GM21367 (cell line): ENCODE data around the gene PTOV1.

ENCODE experiments used
- ATAC-seq: cut with Tn5 transposase; IDR thresholded peaks from one replicate; pipeline ENCODE4 v1.9.1; 2021; ENCODE audit not compliant: unreplicated experiment

PTOV1 gene

DNA sequence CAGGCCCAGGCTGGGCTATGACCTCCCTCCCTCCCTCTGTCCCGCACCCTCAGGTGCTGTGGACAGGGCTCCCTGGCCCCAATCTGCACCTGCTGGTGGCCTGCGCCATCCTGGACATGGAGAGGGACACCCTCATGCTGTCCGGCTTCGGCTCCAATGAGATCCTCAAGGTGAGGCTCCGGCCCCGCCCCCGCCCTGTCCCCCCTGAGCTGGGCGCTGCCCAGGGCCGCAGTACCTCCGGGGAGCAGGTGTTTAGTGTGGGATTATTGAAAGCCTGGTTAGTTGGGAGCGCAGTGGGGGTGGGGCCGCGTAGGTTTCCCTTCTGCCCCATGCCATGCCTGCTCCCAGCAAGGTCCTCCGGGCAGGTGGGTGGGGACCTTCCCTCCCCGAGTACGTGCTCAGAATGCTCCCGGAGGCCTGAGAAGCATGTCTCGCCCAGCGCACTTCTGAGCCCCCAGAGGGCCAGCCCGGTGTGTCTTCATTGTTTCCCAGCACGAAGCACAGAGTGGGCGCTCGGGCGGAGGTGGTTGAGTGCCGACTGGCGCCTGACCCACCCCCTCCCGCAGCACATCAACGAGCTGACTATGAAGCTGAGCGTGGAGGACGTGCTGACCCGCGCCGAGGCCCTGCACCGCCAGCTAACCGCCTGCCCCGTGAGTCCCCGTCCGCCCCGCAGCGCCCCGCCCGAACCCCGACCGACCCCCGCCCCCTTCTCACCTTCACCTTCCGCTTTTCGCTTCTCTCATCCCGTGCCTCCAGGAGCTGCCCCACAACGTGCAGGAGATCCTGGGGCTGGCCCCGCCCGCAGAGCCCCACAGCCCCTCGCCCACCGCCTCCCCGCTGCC lies 36.9 kb downstream of the PTOV1 start:
- no peak for ATAC-seq

DNA sequence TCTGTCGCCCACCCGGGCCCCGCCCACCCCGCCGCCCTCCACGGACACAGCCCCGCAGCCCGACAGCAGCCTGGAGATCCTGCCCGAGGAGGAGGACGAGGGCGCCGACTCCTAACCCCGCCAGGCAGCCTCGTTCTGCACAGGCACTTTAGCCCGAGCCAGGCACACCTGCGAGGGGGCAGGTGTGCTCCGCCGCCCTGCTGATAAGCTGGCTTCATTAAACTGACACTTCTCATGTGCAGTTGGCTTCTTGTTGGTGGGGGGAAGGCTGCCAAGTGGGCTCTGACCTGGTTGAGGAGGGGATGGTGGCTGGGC lies 37.5 kb downstream of the PTOV1 start:
- ATAC-seq: no peak

DNA sequence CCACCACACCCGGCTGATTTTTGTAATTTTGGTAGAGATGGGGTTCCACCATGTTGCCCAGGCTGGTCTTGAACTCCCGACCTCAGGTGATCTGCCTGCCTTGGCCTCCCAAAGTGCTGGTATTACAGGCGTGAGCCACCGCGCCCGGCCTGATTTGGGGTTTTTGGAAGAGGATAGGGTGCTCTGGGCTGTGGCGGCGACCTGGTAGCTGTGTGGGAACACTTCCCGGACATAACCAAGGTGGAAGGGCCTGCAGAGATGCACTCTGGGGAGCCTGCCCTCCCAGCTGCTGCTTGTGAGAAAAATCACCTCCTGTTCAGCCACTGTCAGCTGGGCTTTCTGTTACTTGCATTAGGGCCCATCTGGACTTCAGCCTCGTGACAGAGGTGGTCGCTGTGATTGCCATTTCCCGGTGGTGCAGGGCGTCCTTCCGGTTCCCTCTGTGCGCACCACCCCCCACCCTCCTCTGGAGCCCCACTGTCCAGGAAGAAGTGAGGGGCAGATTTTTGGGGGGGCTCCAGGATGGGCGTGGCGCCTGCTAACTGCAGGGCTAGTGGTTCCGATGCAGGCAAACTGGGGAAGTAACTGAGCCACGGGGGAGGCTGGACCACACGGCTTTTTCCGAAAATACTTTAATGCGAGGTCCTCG lies 38.2 kb downstream of the PTOV1 start:
- ATAC-seq: no peak

DNA sequence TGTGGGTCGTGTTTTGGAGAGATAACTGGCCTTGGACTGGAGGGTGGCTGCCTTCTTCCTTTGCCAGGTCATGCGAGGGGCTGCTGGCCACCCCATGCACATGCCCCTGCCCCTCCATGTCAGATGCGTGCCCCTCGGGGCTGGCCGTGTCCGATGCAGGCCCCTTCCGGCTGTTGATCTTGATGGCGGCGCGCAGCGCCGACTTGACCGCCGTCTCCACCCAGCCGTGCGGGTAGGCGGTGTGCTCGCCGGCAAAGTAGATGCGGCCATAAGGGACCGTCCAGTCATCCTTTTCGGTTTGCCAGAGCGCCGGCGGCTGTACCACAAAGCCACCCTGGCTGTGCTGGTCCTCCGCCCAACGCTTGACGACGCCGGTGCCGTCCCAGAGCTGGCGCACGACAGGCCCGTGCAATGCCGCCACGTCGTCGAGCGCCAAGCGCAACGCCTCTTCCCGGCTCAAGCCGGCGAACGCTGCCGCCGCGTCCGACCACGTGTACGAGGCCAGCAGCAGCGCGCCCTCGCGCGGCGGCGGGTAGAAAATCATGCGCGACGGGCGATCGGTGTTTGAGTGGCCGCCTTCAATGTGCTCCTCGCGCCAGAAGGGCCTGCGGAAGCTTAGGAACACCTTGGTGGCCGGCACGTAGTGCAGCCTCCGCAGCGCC lies 38.9 kb downstream of the PTOV1 start:
- no peak for ATAC-seq

DNA sequence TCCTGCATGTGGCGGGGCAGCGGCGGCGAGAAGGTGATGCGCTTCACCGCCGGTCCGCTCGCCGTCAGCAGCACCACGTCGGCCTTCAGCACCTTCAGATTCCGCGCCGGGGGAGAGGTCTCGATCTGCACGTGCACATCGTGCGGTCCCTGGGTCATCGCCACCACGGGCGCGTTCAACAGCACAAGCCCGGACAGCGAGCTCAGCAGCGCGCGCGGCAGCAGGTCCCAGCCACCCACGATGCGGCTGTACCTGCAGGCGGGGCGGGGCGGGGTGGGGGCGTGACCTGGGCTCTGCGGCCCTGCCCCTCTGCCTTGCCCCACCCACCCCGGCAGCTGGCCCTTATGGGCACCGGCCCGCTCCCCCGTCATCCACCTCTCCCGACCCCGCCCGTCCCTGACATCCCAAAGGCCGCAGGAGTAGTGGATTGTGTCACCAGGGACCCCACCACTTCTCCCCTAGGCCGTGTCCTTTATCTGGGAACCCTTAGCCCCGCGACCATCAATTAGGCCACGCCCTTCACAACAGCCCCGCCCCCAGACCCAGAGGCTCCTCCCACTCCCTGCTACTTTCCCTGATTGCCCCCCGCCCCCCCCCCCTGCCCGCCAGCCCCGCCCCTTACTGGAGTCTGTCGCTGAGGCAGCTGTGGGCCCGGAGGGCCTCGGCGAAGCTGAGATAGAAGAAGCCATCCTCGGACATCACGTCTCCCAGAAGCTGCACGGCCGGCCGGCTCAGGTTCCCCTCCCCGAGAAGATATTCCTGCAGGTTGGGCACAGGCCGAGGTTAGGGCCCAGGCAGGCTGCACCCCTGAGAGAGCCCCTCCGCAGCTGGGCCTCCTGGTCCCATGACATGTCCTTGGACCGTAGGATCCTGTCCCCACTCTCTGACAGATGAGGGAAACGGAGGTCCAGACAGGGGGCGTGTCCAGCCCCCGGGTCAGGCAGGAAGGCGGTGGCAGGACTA lies 39.7 kb downstream of the PTOV1 start:
- ATAC-seq: no peak

DNA sequence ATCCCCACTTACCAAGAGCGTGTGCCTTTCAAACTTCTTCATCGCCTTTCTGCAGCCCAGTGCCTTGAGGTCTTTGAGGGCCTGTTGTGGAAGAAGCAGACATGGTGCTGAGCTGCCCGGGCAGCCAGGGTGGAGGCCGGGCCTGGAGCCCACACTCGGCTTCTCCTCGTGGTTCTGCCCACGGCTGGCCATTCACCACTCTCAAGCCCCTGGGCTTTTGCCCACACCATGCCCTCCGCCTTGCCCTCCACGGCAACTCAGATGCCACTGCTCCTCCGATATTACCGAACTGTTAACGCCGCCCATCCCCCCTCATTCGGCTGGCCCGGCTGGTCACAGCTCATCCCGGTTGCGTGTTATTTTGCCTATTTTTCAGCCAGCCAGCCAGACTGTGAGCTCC lies 40.4 kb downstream of the PTOV1 start:
- ATAC-seq: no peak

DNA sequence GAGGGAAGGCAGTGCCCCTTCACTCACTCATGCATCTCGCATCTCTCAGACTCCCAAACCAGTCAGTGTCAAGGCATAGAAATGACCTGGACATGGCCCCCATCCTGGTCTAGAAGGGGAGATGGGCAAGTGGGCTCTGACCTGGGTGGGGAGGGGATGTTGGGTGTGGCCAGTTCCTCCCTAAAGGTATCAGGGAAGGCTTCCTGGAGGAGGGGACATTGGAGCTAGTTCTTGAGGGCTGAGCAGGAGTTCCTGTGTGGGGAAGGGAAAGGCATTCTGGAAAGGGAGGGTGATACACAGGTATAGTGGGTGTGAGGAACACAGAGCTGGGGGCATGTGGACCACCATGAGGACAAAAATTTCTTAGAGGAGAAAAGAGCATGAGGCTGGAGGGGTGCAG lies 41.8 kb downstream of the PTOV1 start:
- ATAC-seq: no peak

DNA sequence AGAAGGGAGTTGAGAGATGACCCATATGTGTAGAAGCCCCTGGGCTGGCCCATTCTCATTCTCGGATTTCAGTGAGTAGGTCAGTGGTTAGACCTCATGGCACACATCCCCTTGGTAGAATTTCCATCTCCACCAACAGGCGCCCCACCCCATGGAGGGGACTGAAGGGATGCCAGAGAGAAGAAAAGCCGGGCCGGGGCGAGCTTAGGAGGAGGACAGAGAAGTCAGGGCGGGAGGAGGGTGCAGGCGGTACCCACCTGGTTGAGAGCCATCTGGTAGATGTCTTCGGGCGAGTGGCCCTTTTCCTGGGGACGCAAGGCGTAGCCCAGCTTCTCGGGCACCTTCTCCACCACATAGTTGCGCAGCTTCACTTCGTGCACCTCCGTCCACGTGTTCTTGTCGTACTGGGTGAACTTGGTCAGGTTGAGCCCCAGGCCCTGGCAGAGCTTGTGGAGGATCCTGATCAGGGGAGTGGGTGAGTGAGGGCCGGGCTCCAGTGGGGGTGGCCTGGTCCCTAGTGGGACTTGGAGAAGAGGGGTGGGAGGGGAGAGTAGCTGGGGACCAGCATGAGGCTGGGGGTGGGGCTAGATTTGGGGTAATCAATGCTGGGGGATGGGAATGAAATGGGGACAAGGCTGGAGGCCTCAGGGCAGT lies 43.2 kb downstream of the PTOV1 start:
- ATAC-seq: no peak

DNA sequence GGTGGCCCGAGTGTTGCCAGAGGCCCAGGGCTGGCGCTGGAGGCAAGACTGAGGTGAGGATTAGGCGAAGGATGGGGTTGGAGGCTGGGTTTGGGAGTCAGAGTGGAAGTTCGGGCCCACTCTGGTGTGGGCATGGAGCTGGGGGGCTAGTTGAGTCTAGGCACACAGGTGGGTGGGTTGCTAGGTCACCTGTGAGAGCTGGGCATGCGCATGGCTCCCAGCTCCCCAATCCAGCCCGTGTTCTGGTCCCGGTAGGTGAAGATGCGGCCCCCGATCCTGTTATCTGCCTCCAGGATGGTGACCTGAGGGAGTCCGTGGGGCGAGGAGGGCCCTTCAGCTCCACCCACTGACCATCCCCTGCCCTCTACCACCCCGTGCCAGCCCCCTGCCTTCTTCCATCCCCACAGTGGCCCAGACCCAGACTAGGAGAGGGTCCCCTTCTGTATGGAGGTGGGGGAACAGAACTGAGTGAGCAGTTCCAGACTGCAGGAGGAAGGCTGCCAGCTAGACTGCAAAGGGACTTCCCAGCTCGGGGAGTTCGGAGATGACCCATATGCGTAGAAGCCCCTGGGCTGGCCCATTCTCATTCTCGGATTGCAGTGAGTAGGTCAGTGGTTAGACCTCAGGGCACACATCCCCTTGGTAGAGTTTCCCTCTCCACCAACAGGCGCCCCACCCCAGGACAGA lies 44.1 kb downstream of the PTOV1 start:
- ATAC-seq: no peak

DNA sequence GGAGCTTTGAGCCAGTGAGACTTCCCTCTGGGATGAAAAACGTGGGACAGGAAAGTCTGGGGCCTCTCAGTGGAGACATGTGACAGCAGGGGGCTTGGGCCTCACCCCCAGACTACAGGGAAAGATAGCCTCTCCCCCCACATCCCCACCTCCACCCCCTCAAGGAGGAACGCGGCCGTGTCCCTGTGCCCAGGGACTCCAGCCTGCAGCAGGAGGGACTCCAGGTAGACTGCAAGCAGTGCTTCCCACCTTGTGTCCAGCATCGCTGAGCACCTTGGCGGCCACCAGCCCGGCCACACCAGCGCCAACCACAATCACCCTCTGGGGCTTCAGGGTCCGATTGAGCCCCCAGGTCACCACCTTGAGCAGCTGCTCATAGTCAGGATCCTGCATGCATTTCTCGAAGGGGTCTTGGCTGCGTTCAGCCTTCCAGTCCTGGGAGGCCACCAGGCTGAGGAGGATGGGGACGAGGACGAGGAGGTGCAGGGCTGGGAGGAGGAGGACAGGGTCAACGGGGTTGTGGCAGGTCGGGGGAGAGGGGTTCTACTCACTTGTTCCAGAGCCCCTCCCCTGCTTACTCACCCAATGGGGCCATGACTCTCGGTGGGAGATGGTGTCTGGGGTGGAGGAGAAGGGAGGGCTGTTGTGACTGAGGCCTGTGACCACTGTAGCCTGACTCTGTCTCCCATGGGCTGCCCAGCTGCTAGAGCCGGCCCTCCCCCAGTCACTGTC lies 44.8 kb downstream of the PTOV1 start:
- ATAC-seq: no peak

DNA sequence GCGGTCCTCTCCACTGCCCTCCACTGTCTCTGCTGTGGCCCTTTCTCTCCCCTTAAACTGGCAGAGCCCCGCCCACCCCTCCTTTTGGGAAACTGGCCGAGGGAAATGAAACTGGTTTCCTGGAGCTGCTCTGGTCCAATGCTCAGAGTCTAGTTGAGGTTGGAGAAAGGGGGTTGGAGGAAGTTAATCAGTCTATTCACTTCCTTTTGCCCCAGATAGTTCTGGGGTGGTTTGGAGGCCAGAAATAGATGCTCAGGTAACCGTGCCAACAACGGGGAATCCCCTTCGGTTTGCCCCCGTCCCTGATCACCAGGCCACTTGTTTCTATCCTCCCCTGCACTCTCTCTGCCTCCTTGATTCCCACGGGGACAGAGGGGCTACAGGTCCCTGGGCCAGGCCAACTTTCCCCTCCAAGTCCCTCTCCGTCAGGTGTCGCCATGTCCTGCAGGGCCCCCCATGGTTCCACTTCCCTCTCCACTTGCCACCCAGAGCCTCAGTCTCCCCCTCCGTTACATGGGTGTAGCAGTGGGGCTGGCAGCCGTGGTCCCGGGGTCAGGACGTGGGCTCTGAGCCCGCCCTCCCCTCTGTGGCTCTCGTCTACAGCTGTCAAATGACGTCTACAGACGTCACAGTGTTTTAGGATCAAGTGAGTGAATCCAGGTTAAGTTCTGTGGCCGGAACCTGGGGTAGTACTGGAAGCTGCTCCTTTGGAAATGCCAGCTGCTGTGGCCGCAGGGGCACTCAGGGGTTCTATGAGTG lies 46.1 kb downstream of the PTOV1 start, which contains the start of gene IL4I1:
IL4I1 (minus strand) TSS at position 25 of the 759 bp plus-strand sequence. CDS start 727 bp downstream, outside the sequence.
- ATAC-seq: peak; percentile 52

DNA sequence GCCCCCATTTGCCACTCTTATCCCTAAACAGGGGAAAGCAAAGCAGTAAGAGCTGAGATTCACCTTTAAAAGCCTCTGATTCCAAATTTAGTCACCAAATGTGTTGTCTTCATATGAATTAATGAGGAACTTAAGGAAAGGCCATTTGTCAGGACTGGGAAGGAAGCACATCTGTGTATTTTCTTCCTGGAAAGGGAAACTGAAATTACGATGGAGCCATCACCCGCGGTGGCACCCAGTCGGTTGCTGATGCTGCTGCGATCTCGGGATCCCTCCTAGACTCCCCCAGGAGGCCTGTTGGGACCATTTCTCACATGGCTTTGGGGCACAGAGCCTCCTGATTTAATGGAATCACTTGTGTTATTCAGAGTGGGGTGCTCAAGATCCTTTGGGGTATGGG lies 53.2 kb downstream of the PTOV1 start:
- ATAC-seq: no peak

DNA sequence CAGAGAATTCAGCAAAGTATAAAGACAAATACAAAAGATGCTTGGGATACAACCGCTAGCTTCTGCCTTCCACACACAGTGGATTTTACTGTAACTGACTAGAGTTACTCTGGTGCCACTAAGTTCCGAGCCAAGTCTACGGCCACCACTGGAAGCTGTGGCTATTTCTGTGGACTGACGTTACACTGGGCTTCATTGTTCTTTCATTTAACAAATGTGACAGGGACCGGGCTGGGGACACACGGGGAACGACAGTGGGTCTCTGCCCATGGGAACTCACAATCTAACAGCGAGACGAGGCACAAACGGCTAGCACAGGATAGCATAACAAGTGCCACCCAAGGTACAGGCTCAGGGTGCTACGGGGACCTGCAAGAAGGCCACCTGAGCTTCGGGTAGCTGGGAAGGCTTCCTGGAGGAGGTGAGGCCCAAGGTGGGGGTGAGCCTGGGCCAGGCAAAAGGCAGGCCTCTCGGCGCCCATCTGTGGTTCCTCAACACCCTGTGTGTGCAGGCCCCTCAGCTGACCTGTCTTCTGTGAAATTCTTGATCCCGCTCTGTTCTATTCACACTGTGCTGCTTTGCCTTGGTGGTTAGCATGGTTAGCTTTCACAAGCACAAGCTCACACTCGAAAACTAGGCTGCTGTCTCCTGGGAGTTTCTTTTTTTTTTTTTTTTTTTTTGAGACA lies 56.1 kb downstream of the PTOV1 start:
- no peak for ATAC-seq

DNA sequence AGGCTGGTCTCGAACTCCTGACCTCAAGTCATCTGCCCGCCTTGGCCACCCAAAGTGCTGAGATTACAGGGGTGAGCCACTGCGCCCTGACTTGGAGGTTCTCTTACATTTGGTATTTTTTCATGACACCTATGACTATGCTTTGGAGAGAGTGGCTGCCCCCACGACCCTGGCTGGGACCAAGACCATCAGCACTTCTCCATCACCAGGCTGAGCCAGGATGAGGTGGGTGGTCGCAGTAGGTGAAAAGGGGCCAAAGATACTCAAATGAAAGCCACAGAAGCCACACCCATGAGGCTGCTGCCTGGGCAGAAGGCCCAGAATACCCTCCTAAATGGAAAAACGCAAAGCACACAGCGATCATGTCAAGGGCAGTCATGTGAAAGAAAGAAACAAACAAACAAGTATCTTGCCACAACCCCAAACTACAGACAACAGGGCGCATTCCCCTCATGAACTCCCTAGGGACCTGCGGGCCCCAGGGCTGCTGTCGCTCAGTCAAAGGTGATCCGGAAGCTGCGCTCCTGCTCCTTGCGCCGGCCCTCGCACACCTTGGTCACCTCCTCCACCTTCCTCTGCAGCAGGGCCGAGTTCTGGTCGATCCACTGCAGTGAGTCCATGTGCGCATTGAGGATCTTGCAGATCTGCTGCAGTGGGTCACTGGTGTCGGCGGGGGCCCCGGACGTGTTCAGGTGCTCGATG lies 56.9 kb downstream of the PTOV1 start:
- no peak for ATAC-seq

DNA sequence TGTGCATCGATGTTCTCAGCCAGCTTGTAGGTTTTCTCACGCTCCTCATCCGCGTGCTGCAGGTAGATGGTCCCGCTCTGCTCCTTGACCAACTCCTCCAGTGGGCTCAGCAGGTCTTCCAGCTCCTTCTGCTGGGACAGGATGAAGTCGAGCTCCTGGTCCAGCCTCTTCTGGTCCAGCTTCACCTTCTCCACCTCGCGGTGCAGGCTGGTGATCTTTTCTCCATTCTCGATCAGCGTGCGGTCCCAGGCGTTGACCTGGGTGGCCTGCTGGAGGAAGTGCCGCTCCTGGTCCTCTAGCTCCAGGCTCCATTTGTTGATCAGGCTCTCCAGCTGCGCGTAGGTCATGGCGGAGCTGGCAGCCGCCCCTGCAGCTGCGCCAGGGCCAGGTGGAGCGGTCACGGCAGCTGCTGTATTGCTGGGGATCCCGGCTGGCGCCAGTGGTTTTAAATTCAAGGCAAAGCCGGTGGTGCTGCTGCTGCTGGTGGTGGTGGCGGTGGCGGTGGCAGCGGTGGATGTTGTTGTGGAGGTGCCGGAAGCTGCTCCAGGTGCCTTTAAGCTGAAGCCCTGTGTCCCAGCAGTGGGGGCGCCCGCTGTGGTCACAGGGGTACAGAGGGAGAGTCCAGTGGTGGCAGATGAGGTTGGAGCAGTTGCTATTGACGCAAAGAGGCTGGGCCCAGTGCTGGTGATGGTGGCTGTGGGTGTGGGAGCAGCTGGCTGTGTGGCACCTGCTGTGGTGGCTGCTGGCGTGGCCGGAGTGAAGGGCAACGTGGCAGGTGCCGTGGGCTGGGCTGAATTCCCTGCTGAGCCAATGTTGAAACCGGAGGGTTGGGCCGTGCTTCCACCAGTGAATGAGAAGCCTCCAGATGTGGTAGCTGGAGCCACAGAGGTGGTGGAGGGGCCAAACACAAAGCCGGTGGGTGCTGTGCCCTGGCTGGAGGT lies 57.8 kb downstream of the PTOV1 start:
- ATAC-seq: no peak

DNA sequence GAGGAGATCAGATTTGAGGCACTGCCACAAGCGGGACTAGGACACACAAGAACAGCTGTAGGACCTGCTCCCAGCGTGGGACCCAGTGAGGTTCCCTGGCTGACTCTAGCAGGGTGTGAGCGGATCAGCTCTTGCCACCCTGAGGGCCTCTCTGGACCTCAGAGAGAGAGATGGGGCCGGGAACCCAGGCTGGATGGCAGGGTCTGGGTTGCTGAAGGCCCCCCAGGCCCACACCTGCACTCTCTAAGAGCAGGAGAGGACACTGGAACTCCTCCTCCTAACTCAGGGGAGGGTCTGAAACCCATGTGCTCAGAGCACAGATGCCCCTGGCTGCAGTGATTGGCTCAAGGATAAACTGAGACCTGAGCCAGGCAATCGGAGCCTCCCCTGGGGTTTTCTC lies 59.2 kb downstream of the PTOV1 start:
- ATAC-seq: no peak
